Upper lobe of left lung (tissue), 6 donors: Measurements from ENCODE around the gene NUP210. TPM values are rescaled to one million over a fixed set of nuclear protein-coding genes. Genes with fewer than 3 reads are reported as not detected.

Experiments
- ATAC-seq, 2 donors: fragments of 200-7000 bp; cut with Tn5 transposase; one replicate each; pipeline ENCODE4 v1.9.1; 2022; ENCODE audit warnings: mild to moderate bottlenecking in 2 of 2, moderate library complexity in 2 of 2; ENCODE audit not compliant: low FRiP score in 2 of 2
- DNase-seq, 2 donors: peaks; one replicate each; pipeline ENCODE4 v3.0.0-alpha.2; 2019 to 2020
- H3K27ac ChIP-seq, 4 donors: fragments of 200-600 bp; sonication (generic); one replicate each; pipeline ENCODE4 v1.5.1; 2016 to 2019
- H3K27me3 ChIP-seq, 4 donors: fragments of 200-600 bp; sonication (generic); one replicate each; pipeline ENCODE4 v1.5.1; 2017 to 2019
- H3K36me3 ChIP-seq, 4 donors: fragments of 200-600 bp; sonication (generic); one replicate each; pipeline ENCODE4 v1.5.1; 2016 to 2019
- H3K4me1 ChIP-seq, 4 donors: fragments of 200-600 bp; sonication (generic); one replicate each; pipeline ENCODE4 v1.5.1; 2018 to 2019
- H3K4me3 ChIP-seq, 4 donors: fragments of 200-600 bp; sonication (generic); one replicate each; pipeline ENCODE4 v1.5.1; 2017 to 2019; ENCODE audit warnings: mild to moderate bottlenecking in 2 of 4, moderate library complexity in 1 of 4
- H3K9me3 ChIP-seq, 4 donors: fragments of 200-600 bp; sonication (generic); one replicate each; pipeline ENCODE4 v1.5.1; 2018 to 2019
- EP300 ChIP-seq, 4 donors: sonication (generic); formaldehyde crosslinking; IDR thresholded peaks; one replicate each; pipeline ENCODE4 v1.5.1; 2017; ENCODE audit warnings: antibody characterized with exemption in 4 of 4, control low read depth in 2 of 4
- POLR2A ChIP-seq, 4 donors: fragments of 450-650 bp; IDR thresholded peaks; one replicate each; pipeline ENCODE4 v1.5.1; 2016 to 2017; ENCODE audit warnings: antibody characterized with exemption in 4 of 4, mild to moderate bottlenecking in 2 of 4
- POLR2AphosphoS5 ChIP-seq, 2 donors: sonication (generic); formaldehyde crosslinking; IDR thresholded peaks; one replicate each; pipeline ENCODE4 v1.5.1; 2017; ENCODE audit warnings: antibody characterized with exemption in 2 of 2
- WGBS, 2 donors: methylation state at CpG; one replicate each; pipeline ENCODE4 v1.1.5; 2017 to 2018; 5-methylcytosine and 5-hydroxymethylcytosine counted together
- total RNA-seq, 6 donors: library from RNA; depleted of rRNA in 4 of 6; stranded (reverse); fragments of >200 nt in 4 of 6; gene quantifications; one replicate each; pipeline versions ENCODE4 v1.1.0 to v1.2.1, GENCODE V29; 2016 to 2021
- TF ChIP-seq, protein P1 (sequence below), 6 experiments: fragments of 450-650 bp in 4 of 6; fragments of 200-600 bp in 2 of 6; sonication (generic) in 2 of 6; IDR thresholded peaks; one replicate each; pipeline ENCODE4 v1.5.1; 2016 to 2019; ENCODE audit warnings: antibody characterized with exemption in 6 of 6
- donor health status: DM: no; HTN: no; CAD: no; lungs with moderate emphysema.
- donor health status: DM: no; HTN: yes; CAD: no; lungs with severe emphysema.

Gene NUP210
- total RNA-seq, 6 donors from 2014 or later, result 14.6 to 23.0 (median 20.8) TPM

DNA sequence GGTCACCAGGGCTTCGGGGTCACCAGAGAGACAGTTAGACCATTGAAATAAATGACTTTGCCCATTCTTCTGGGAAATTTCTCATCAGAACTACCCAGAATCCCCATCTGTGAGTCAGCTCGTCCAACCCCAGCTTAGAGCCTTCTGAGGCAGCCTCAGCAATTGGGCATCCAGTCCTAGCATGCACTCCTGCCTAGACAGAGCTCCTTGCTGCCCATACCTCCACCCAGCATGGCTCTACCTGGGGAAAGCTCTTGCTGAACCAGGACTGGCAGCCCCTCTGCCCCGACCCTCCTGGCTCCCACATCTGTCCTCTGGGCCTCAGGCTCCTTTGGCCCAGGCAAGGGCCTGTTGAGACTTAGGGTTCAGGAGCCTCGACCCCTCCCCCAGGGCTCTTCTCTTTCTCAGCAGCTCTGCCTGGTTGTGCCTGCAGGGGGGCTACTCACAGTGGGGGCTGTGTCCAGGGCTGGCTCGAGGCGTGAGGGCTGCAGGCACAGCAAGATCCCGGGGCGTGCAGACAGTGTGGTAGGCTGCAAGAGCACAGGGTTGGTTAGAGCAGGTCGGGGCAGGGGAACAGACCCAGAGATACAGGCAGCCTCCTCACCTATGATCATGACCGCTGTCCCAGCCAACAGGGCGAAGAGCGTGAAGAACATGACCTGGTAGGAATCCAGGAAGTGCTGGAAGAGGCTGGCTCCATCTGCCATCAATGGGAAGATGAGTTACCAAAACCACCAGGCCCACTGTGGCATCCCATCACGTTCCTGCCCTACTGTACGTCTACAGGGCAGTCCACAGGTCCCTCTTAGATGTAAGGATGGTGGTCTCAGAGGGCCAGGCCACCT, 101.3 kb downstream of the NUP210 start:
- Histone ChIP-seq H3K27ac (no peak overlapping the region), H3K4me3 (no peak overlapping the region), H3K36me3 (peaks cover 0 to 71% (median 49%) of the 10 kb centered on the region in 4 donors), H3K4me1 (no peaks in the 10 kb centered on the region), H3K27me3 (no peaks in the 10 kb centered on the region), H3K9me3 (no peaks in the 10 kb centered on the region)
- TF ChIP-seq POLR2AphosphoS5 (IDR thresholded peaks at IDR 0.05), result no peak
- TF ChIP-seq, protein P1, sequence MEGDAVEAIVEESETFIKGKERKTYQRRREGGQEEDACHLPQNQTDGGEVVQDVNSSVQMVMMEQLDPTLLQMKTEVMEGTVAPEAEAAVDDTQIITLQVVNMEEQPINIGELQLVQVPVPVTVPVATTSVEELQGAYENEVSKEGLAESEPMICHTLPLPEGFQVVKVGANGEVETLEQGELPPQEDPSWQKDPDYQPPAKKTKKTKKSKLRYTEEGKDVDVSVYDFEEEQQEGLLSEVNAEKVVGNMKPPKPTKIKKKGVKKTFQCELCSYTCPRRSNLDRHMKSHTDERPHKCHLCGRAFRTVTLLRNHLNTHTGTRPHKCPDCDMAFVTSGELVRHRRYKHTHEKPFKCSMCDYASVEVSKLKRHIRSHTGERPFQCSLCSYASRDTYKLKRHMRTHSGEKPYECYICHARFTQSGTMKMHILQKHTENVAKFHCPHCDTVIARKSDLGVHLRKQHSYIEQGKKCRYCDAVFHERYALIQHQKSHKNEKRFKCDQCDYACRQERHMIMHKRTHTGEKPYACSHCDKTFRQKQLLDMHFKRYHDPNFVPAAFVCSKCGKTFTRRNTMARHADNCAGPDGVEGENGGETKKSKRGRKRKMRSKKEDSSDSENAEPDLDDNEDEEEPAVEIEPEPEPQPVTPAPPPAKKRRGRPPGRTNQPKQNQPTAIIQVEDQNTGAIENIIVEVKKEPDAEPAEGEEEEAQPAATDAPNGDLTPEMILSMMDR (IDR thresholded peaks at IDR 0.05), result no peak
- TF ChIP-seq EP300 (IDR thresholded peaks at IDR 0.05), result no peak
- no peak for TF ChIP-seq POLR2A (IDR thresholded peaks at IDR 0.05)
- WGBS, 2 donors, result 96% methylated on average over 14 of the region's 14 CpGs
- DNase-seq (no peak), ATAC-seq (no peak)

DNA sequence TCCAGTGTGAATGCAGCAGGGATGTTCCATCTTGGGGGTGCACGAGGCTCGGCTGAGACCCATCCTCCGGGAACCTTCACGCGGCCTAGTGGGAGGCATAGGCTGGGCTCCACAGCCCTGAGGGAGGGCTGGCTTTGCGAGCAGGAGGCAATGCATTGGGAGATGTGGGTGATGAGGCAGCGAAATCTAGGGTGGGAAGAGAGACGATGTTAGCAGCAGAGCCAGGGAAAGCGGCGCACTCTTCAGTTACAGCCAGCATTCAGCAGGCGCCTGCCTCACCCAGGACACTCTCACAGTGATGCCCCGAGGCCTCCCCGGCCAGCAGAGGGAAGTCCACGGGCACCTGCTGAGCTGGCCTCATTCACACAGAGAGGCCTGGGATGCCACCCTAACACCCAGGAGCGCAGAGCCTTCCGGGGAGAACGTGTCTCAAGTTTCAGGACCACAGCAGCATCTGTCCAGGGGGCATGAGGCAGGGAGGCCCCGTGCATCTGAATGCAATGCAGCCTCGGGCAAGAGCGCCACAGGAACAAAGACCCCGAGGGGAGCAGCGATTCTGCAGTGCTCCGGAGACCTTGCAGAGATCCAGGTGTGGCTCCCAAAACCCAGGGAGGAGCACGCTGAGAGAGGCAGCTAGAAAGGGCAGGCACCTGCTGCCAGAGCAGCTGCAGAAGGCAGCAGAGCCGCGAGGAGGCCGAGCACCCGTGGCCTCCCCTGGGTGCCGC, 102.4 kb downstream of the NUP210 start:
- ATAC-seq (no peak), DNase-seq (no peak)
- Histone ChIP-seq H3K9me3 (no peaks in the 10 kb centered on the region), H3K27ac (no peak overlapping the region), H3K36me3 (peaks cover 0 to 76% (median 45%) of the 10 kb centered on the region in 4 donors), H3K4me1 (no peaks in the 10 kb centered on the region), H3K4me3 (no peak overlapping the region), H3K27me3 (no peaks in the 10 kb centered on the region)
- TF ChIP-seq, protein P1 (IDR thresholded peaks at IDR 0.05), result no peak
- TF ChIP-seq EP300 (IDR thresholded peaks at IDR 0.05) (no peak), POLR2AphosphoS5 (IDR thresholded peaks at IDR 0.05) (no peak), POLR2A (IDR thresholded peaks at IDR 0.05) (no peak)
- 92 to 93% methylated on average over 19 to 28 of the region's 29 CpGs for WGBS, 2 donors

DNA sequence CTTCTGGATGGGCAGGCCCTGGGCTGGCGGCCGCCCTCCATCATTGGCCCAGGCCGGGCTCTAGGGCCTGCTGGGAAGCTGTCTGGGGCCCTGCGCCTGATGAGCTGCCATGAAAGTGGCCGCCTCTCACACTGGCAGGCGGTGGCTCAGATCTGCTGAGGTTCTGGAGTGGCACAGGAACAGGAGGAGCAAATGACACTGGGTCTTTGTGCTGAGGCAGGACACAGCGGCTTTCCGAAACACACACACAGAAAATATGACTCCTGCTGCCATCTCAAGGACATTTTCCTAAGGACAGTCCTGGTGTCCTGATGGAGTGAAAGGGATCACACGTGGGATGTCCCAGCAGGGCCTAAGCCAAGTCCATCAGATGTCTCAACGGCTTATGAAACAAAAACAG, 103.5 kb downstream of the NUP210 start:
- Histone ChIP-seq H3K4me3 (no peak overlapping the region), H3K9me3 (no peaks in the 10 kb centered on the region), H3K27ac (no peak overlapping the region), H3K36me3 (peaks cover 0 to 66% (median 37%) of the 10 kb centered on the region in 4 donors), H3K27me3 (no peaks in the 10 kb centered on the region), H3K4me1 (no peaks in the 10 kb centered on the region)
- no peak for ATAC-seq
- 93 to 94% methylated on average over 6 to 8 of the region's 10 CpGs for WGBS, 2 donors
- TF ChIP-seq POLR2A (IDR thresholded peaks at IDR 0.05), result no peak
- TF ChIP-seq POLR2AphosphoS5 (IDR thresholded peaks at IDR 0.05), result no peak
- TF ChIP-seq EP300 (IDR thresholded peaks at IDR 0.05), result no peak
- TF ChIP-seq, protein P1 (IDR thresholded peaks at IDR 0.05), result no peak
- no peak for DNase-seq

DNA sequence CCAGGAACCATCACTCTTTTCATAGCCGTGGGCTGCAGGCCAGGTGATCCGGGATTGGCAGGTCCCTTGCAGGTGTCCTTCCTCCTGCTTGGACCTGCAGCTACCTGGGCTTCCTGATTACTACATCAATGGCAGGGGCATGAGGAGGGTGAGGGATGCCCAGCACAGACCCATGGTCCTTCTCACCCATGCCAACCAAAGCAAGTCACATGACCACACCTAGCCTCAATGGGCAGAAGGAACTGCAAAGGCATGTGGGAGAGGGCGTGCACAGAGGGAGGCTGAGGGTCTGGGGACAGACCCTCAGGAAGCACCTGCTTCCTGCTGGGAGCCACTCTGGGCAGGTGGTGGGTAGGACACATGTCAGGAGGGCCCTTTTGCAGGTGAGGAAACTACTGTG, 105.2 kb downstream of the NUP210 start:
- no peak overlapping the region for H3K4me3 ChIP-seq
- DNase-seq (no peak), ATAC-seq (no peak)
- H3K36me3 ChIP-seq, result peaks cover 0 to 57% (median 28%) of the 10 kb centered on the region in 4 donors
- H3K27me3 ChIP-seq, result no peaks in the 10 kb centered on the region
- whole genome bisulfite sequencing, 2 donors, result 94% methylated on average over 3 of the region's 3 CpGs
- H3K4me1 ChIP-seq, result no peaks in the 10 kb centered on the region
- H3K9me3 ChIP-seq, result no peaks in the 10 kb centered on the region
- TF ChIP-seq EP300 (IDR thresholded peaks at IDR 0.05) (no peak), POLR2A (IDR thresholded peaks at IDR 0.05) (no peak), POLR2AphosphoS5 (IDR thresholded peaks at IDR 0.05) (no peak)
- TF ChIP-seq, protein P1 (IDR thresholded peaks at IDR 0.05), result no peak
- H3K27ac ChIP-seq, result no peak overlapping the region
